Ishikawa (cell line): ENCODE data around the gene CRHBP.

Experiments used
- CEBPB ChIP-seq: IDR thresholded peaks from 2 replicates; pipeline ENCODE4 v1.6.1; 2012
- EGR1 ChIP-seq: IDR thresholded peaks from 2 replicates; pipeline ENCODE4 v1.6.1; 2012
- FOXM1 ChIP-seq: IDR thresholded peaks from 2 replicates; pipeline ENCODE4 v1.6.1; 2012; ENCODE audit warnings: low read depth, borderline replicate concordance
- MAX ChIP-seq: IDR thresholded peaks from 2 replicates; pipeline ENCODE4 v1.6.1; 2012
- RAD21 ChIP-seq: IDR thresholded peaks from 2 replicates; pipeline ENCODE4 v1.6.1; 2012; ENCODE audit warnings: low read depth
- REST ChIP-seq: IDR thresholded peaks from 2 replicates; pipeline ENCODE4 v1.6.1; 2012; ENCODE audit warnings: low read depth, mild to moderate bottlenecking
- TAF1 ChIP-seq: IDR thresholded peaks from 2 replicates; pipeline ENCODE4 v1.6.1; 2012; ENCODE audit warnings: low read depth, mild to moderate bottlenecking
- TEAD4 ChIP-seq: IDR thresholded peaks from 2 replicates; pipeline ENCODE4 v1.6.1; 2012

- no peak for TF ChIP-seq MAX
- no peak for TF ChIP-seq TEAD4
- TF ChIP-seq FOXM1: no peak
- TF ChIP-seq EGR1: no peak
- TF ChIP-seq CEBPB: no peak
- TF ChIP-seq REST: no peak
- no peak for TF ChIP-seq RAD21
- TF ChIP-seq TAF1: no peak
Observed at GRCh38 chr5:76927961-76928360, 24.9 kb upstream of the CRHBP start.
